ENCODE measurements around the gene RPS25.
"Not testable (repeated sequence)": the region's sequence is repeated elsewhere in the genome, so short reads cannot be mapped to it uniquely, and the experiment has no call there.

The RPS25 gene

GRCh38 chr11:119039471-119039870, 21.3 kb upstream of the RPS25 start:
- not testable (repeated sequence) for DNase-seq (ENCODE audit: low read depth in 2 of 2)

- no peak for DNase-seq (ENCODE audit: low read depth in 2 of 2)
These were observed 20.7 kb upstream of the RPS25 start for GRCh38 chr11:119038884-119039283.

GRCh38 chr11:119034813-119035212, 16.7 kb upstream of the RPS25 start:
- DNase-seq (ENCODE audit: low read depth in 2 of 2): no peak

GRCh38 chr11:119033421-119033820, 15.3 kb upstream of the RPS25 start:
- not testable (repeated sequence) for DNase-seq (ENCODE audit: low read depth in 2 of 2)

- DNase-seq (ENCODE audit: low read depth in 2 of 2): no peak
These were observed 13.8 kb upstream of the RPS25 start for GRCh38 chr11:119031912-119032280.

- peak; percentile 98 to 99 for DNase-seq (ENCODE audit: low read depth in 2 of 2)
These were observed 12.3 kb upstream of the RPS25 start, which contains the start of gene SLC37A4 for GRCh38 chr11:119030329-119031047. Gene SLC37A4, minus strand, starts transcription at chr11:119030877.

GRCh38 chr11:119030029-119030328, 11.8 kb upstream of the RPS25 start:
- DNase-seq (ENCODE audit: low read depth in 2 of 2): no peak

GRCh38 chr11:119029340-119030028, 11.3 kb upstream of the RPS25 start:
- no peak for DNase-seq (ENCODE audit: low read depth in 2 of 2)

GRCh38 chr11:119029069-119029339, 10.9 kb upstream of the RPS25 start:
- DNase-seq (ENCODE audit: low read depth in 2 of 2): no peak

GRCh38 chr11:119028346-119029068, 10.4 kb upstream of the RPS25 start:
- no peak for DNase-seq (ENCODE audit: low read depth in 2 of 2)

GRCh38 chr11:119027561-119028345, 9.6 kb upstream of the RPS25 start:
- DNase-seq (ENCODE audit: low read depth in 2 of 2): no peak

- DNase-seq (ENCODE audit: low read depth in 2 of 2): no peak
These were observed 8.8 kb upstream of the RPS25 start for GRCh38 chr11:119026970-119027369.

GRCh38 chr11:119025978-119026766, 8.0 kb upstream of the RPS25 start:
- no peak for DNase-seq (ENCODE audit: low read depth in 2 of 2)

- DNase-seq (ENCODE audit: low read depth in 2 of 2): no peak
These were observed 7.4 kb upstream of the RPS25 start for GRCh38 chr11:119025541-119025940.

GRCh38 chr11:119025099-119025473, 6.9 kb upstream of the RPS25 start:
- DNase-seq (ENCODE audit: low read depth in 2 of 2): no peak

GRCh38 chr11:119024430-119025098, 6.4 kb upstream of the RPS25 start:
- DNase-seq (ENCODE audit: low read depth in 2 of 2): no peak

GRCh38 chr11:119023741-119024140, 5.6 kb upstream of the RPS25 start:
- no peak for DNase-seq (ENCODE audit: low read depth in 2 of 2)

- DNase-seq (ENCODE audit: low read depth in 2 of 2): no peak
These were observed 3.5 kb upstream of the RPS25 start for GRCh38 chr11:119021631-119022030.

- no peak for DNase-seq (ENCODE audit: low read depth in 2 of 2)
These were observed 1.9 kb upstream of the RPS25 start for GRCh38 chr11:119019996-119020395.

- not testable (repeated sequence) for DNase-seq (ENCODE audit: low read depth in 2 of 2)
These were observed 766 bp downstream of the RPS25 start for GRCh38 chr11:119017377-119017776.

Data from stimulated activated CD8-positive, alpha-beta memory T cell treated with anti-CD3 and anti-CD28 coated beads, Interleukin-2, amount 100 ng/mL, for 1 hour (primary cell).